Amniotic epithelial cell (primary cell): ENCODE results near the gene PPP1R12B.
"Not testable (repeated sequence)": the region's sequence is repeated elsewhere in the genome, so short reads cannot be mapped to it uniquely, and the experiment has no call there.

ENCODE experiments used
- DNase-seq: peaks from one replicate; pipeline ENCODE4 v3.0.0-alpha.2; 2010; ENCODE audit warnings: low read depth

The PPP1R12B gene

DNA sequence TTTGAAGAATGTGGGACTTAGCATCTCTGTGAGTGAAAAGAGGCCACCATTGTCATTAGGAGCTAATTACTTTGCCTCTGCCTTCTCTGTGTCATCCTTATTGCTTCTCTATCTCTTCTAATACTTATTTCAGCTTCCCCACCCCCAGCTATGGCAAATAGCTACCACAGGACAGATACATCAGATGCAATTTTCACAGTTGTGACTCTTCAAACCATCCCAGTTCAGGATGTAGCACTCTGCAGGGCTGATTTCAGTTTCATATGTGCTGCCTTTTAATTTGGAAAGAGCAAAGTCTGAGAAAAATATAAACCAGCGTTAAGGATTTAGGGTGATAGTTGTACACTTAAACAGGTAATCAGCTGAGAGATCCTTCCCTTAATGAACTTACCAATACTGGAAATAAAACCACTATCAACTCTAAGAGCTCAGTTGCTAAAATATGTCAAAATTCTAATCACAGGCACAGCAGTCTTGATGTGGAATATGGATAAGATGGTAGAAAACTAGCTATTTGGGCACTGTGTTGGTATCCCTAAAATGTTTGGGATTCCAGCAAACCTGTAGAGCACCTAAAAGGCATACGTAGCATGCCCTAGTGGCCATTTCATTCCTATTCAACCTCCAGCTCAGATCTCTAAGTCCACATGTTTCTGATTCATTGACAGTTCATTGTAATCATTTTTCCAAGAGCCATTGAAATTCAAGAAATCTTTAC, 213.4 kb downstream of the PPP1R12B start:
- DNase-seq: no peak

DNA sequence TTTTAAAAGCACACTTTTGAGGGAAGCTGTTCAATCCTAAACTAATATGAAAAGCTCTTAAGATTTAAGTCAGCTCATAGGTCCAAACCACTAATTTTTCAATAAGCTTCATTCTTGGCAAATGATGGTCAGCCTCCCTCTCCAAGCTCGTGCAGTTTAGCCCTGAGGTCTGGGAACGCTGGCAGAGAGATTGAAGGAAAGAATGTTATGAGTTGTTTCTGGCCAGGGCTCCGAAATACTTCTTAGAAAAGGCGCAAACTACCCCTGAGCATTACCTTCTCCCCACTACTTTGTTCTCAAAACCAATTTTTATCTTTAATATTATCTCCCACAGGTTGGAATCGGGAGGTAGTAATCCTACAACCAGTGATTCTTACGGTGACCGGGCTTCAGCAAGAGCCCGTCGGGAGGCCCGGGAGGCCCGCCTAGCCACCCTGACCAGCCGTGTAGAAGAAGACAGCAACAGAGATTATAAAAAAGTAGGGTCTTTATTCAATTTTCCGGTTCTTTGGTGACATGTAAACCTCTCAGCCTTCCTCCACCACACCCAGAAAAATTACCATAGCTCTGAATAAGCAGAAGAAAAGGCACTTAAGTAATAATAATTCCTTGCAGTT, 214.1 kb downstream of the PPP1R12B start:
- DNase-seq: no peak

- no peak for DNase-seq
Measured at GRCh38 chr1:202563818-202564217, 215.3 kb downstream of the PPP1R12B start.

DNA sequence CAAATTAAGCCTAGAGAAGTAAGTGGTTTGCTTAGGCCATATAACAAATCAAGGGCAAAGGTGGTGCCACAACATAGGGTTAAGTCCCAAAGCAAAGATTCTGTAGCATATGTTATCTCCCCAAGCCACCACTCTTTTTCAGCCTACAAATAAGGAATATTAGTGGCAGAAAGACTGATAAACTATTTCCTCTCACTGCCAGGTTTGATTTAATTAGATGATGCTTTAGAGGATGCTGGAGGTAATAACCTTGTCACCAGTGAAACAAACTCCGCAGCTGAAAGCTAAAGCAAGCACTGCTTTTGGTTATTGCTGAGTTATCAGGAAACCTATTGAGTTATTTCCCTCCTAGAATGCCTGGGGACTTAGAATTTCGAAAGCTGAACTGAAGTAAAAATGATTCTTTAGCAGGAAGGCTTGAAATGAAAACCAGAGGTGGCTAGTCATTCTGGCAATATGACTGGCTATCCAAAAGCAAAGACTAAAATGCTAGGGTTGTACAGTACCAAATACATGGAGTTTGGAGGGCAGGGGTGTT, 216.5 kb downstream of the PPP1R12B start:
- no peak for DNase-seq

DNA sequence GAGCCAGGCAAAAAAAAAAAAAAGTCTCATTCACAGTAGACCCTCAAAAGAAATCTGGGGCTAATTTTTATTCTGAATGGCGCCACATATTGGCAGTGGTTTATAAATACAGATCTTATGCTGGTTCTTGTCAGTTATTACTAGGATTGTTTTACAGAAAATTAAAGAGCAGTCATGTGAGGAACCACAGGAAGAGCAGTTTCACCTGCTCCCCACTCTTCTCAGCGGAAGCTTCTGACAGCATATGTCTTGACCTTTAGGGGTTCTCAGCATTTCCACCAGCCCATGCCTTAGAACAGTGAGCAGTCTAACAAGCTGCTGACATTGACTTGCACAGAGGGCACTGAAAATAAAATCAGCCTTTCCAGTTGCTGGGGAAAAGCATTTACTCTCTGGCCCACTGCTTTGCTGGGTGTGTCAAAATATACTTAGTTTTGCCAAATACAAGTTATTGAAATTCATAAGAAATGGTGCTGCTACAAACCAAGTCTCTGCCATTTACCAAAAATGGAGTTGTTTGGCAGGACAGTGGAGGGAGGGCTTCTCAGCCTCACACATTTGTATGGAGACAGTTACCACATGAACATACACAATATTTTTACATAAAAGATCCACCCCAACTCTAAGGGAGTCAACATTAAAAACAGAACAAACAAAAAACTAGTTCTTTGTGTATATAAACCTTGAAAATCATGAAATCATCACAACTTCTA, 217.5 kb downstream of the PPP1R12B start:
- DNase-seq: no peak

- DNase-seq: peak; percentile 72
Measured at GRCh38 chr1:202567738-202568137, 219.2 kb downstream of the PPP1R12B start.

DNA sequence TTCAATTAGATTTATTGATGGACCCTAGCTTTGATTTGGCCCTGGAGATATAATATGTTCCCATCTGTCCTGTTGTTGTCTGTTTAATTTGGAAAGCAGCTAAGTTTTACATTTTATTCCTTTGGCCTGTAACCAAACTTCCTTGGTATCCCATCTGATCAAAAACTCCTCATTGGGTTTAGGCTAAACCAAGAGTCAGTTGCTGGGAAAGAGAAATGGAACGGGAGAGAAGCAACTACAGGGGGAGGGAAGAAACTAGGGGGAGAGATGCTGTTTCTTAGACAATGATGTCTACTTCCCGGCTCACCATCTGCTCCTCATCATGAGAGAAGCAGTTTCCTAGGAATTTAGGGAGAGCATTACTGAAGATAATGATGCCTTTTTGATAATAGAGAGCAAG, 219.9 kb downstream of the PPP1R12B start:
- DNase-seq: no peak

- DNase-seq: no peak
Measured at GRCh38 chr1:202568826-202569225, 220.3 kb downstream of the PPP1R12B start.

- no peak for DNase-seq
Measured at GRCh38 chr1:202569393-202570322, 221.2 kb downstream of the PPP1R12B start.

- peak; percentile 51 for DNase-seq
Measured at GRCh38 chr1:202571719-202572339, 223.3 kb downstream of the PPP1R12B start.

GRCh38 chr1:202572867-202573266, 224.4 kb downstream of the PPP1R12B start:
- DNase-seq: no peak

DNA sequence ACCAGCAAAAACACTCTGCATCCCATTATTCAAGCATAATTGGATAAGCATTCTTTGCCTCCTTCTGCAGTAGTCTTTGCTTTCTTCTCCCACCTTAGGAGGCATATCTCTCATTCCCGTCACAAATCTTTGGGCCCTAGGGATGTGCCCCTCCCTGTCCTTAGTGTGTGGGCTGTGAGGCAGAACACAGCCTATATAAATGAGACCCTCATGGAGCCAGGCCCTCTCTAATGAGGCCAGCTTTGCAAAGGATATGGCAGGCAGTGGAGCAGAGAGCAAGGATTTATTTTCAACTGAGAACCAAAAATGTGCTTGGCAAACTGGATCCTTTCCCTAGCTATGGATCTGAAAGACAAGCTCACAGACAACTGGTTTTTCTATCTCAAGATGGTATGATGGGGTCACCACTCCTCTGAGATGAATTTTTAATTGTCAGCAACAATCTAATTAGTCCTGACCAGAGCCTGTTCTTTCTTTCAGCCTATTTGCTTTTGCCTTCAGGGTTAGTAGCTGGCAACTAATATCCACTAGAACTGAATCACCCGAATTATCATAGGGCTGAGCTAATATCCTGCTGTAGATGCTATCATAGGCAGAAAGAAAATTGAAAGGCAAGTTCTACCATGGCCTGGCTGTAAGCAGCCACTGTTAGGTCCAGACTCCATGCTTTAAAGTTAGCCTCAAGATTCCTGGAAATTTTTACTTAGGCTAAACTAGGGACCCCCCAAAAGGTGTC, 227.6 kb downstream of the PPP1R12B start:
- DNase-seq: peak; percentile 22

GRCh38 chr1:202576816-202577215, 228.3 kb downstream of the PPP1R12B start:
- DNase-seq: peak; percentile 70

DNA sequence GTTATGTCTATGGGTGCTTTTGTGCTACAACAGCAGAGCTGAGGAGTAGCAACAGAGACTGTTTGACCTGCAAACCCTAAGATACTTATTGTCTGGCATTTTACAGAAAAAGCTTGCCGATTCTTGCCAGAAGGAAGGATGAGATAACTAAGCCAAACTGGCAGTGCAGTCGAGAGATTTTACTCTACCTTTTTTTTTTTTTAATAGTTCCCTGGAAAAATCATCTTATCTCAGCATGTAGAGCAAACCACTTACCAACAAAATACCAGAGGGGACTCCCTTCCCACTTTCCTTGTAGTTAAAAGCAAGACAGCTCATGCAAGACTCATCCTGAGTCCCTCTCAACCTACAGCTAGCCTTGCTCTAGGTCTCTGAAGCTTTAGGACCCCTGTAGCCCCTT, 228.9 kb downstream of the PPP1R12B start:
- DNase-seq: peak; percentile 54

DNA sequence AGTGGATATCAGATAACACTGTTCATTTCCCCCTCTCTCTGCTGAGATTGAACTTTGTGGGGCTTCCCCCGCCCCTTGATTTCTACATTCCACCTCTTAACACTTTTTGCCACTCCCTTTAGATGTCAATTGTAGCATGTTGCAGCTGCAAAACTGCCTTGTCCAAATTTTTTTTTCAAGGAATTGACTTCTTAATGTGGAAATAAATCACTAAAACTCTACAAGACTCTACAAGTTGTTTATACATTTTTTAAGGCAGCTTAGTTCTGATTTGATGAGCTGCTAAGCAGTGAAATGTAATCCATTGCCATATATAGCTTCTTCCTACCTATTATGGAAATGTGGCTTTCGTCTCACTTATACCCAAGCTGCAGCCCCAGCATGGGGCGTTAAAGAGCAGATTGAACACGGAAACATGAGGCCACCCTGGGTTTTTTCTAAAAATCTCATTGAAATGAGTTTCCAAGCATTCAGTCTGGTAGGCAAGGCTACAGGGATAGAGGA, 229.6 kb downstream of the PPP1R12B start:
- peak; percentile 40 for DNase-seq

DNA sequence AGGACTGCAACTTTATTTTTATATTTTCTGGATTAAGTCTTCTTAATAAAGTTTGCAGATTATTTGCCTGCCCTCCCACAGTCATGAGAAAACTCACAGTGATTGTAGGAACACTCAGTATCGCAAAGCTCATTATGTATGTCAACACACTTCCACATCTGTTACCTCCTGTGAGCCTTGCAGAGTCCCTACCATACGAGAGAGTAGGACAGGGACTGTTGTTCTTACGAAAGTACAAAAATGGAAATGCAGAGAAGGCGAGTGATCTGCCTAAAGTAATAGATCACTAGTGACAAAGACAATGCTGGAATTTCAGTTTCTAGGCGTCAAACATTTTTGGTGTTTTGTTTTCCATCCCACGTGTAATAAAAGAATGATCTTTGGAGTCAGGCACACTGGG, 230.1 kb downstream of the PPP1R12B start:
- DNase-seq: no peak

DNA sequence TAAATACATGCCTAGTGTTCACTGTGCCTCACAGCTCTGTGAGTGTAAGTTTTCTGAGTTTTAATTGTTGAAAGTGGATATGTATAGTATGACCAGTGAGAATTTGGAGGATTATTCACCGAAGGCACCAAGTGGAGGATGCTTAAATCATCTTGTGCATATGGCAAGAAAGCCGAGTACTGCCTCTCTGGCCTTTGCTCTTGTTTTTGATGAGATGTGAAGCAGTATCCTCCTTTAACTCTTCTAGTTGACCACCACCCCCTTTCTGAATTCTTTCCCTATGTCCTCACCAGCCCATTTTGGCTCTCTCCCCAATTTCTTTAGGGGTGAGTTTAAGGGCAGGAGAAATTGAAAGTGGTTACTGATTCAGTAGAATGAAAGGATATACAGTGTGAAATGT, 231.3 kb downstream of the PPP1R12B start:
- peak; percentile 87 for DNase-seq

GRCh38 chr1:202580619-202581018, 232.1 kb downstream of the PPP1R12B start:
- DNase-seq: no peak

- DNase-seq: not testable (repeated sequence)
Measured at GRCh38 chr1:202582350-202582749, 233.9 kb downstream of the PPP1R12B start.
